GM13976 (cell line): ENCODE data around the gene ATP11A.

ENCODE experiments used
- DNase-seq: peaks from one replicate; pipeline ENCODE4 v3.0.0; 2012; ENCODE audit warnings: low spot score
- CTCF ChIP-seq: IDR thresholded peaks from 2 replicates; pipeline ENCODE4 v1.5.1; 2012; ENCODE audit warnings: borderline replicate concordance, mild to moderate bottlenecking; ENCODE audit not compliant: insufficient read depth; ENCODE audit errors: extremely low read depth, missing control alignments, control extremely low read depth
- in situ Hi-C: fragments of 300-500 bp; cut with MboI; formaldehyde crosslinking; loops from one replicate; pipeline ENCODE4 v1.12.0; 2022; ENCODE audit warnings: low sequenced_read_pairs, mixed read lengths, inconsistent platforms; ENCODE audit not compliant: unreplicated experiment

ATP11A gene

GRCh38 chr13:112888238-112889111 lies 198.6 kb downstream of the ATP11A start:
- no peak for DNase-seq
- in situ Hi-C loops: no loop called here
- TF ChIP-seq CTCF: no peak

GRCh38 chr13:112889351-112890290 lies 199.8 kb downstream of the ATP11A start:
- DNase-seq: no peak
- no peak for TF ChIP-seq CTCF
- in situ Hi-C loops: no loop called here

- no peak for TF ChIP-seq CTCF
- DNase-seq: no peak
- in situ Hi-C loops: no loop called here
Measured at GRCh38 chr13:112890316-112891145, 200.7 kb downstream of the ATP11A start.

GRCh38 chr13:112891477-112892401 lies 201.9 kb downstream of the ATP11A start:
- no peak for TF ChIP-seq CTCF
- in situ Hi-C loops: no loop called here
- DNase-seq: no peak

GRCh38 chr13:112892426-112893206 lies 202.8 kb downstream of the ATP11A start:
- DNase-seq: no peak
- in situ Hi-C loops: no loop called here
- TF ChIP-seq CTCF: no peak
